C1 segment of cervical spinal cord (tissue), 14 donors: Measurements from ENCODE around the gene CNNM4.

Experiments
- DNase-seq, 14 donors: peaks; one replicate each; lab custom pipeline; 2025; lab: John Stamatoyannopoulos, UW

Gene CNNM4

DNA sequence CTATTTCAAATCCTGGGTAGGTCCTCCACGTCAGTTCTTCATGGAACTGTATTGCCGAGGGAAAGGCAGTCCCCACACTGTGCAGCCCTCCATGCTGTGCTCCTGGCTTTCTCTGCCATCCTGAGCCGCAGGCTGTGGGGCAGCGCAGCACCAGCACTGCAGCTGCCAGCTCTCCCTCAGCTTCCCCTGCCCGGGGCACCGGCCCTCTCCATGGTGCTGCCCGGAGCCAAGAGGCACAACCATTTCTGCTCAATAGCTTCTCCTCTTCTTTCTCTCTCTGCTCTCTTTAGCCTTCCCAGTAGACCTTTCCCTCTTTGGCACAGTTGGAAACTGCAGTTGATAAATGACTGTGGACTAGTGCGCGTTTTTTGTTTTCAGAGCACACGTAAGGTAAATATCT is 71.0 kb downstream of the CNNM4 start:
- peak in 2 of 14 donors; percentile 31 to 34 for DNase-seq

DNA sequence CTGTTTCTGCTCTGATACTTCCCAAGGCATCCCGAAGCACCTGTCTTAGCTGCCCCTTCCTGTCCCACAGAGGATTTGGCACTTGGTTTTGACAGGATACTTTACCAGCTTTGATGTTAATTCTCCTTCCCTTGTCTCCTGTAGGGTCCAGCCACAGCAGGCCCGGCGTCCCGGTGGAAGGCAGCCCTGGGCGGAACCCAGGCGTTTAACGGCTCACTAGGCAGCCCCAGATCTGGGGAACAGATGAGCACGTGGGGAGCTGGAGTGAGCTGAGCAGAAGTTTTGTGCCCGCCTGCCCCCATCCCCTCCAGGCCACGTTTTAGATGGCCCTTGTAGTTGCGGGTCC is 71.7 kb downstream of the CNNM4 start:
- DNase-seq: peak in 1 of 14 donors; percentile 37

DNA sequence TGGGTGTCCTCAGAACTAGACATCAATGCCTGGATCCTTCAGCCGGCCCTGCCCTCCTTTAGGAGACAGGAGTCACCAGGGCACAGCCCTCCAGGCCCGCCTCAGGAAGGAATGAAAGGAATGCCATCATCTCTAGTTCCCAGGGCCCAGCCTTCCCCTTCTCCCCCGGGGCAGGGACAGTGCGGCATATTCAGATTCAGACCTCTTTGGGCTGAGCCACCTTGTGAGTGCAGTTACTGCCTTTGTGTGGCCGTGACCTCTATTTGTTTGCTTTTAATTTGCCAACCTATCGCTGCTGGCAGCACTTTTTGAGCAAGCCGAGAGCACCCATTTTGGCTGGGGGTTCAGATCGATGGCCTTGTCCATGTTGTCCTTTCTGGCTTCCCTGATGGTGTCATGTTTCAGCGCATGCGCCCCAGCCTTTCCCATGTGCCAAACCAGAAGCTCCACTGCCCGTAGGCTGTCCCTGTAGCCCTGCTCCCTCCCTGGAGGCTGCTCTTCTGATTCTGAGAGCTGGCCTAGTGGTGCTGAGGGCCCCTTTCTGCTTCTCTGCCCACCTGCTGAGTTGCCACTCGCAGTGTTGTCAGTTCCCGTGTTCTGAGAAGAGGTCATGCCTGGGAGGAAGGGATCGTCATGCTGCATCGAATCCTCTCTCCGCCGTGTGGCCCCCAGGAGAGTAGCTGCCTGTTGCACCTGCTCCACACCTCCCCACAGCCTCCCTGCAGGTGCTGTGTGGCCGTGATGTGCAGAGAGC is 72.2 kb downstream of the CNNM4 start:
- peak in 1 of 14 donors; percentile 59 for DNase-seq

DNA sequence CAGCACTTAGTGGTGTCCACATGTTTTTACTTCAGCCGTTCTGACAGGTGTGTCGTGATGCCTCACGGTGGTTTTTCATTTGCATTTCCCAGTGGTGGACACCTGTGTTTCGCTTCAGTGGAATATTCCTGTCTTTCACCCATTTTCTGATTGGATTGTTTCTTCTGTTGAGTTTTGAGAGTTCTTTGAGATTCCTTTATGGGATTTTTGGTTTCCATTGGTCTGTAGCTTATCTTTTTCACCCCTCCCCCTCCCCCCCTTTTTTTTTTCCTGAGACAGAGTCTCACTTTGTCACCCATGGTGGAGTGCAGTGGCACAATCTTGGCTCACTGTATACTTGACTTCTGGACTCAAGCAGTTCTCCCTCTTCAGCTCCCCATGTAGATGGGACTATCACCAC is 75.1 kb downstream of the CNNM4 start:
- no peak for DNase-seq

DNA sequence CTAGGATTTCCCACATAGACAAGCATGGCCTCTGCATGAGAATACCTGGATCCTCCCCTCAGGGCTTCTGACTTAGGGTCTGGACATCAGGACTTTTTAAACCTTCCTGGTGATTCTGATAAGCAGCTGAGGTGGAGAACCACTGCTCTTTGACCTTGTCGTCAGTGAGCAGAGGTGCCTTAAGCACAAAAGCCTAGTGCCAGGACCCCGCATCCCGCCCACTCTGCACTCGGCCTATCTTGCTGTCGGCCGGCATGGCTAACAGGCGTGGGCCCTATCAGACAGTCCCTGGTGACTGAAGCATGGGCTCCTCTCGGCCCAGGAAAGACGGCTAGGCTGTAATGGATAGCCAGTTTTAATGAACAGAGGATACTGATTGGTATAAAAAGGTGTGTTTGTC is 76.9 kb downstream of the CNNM4 start:
- no peak for DNase-seq

DNA sequence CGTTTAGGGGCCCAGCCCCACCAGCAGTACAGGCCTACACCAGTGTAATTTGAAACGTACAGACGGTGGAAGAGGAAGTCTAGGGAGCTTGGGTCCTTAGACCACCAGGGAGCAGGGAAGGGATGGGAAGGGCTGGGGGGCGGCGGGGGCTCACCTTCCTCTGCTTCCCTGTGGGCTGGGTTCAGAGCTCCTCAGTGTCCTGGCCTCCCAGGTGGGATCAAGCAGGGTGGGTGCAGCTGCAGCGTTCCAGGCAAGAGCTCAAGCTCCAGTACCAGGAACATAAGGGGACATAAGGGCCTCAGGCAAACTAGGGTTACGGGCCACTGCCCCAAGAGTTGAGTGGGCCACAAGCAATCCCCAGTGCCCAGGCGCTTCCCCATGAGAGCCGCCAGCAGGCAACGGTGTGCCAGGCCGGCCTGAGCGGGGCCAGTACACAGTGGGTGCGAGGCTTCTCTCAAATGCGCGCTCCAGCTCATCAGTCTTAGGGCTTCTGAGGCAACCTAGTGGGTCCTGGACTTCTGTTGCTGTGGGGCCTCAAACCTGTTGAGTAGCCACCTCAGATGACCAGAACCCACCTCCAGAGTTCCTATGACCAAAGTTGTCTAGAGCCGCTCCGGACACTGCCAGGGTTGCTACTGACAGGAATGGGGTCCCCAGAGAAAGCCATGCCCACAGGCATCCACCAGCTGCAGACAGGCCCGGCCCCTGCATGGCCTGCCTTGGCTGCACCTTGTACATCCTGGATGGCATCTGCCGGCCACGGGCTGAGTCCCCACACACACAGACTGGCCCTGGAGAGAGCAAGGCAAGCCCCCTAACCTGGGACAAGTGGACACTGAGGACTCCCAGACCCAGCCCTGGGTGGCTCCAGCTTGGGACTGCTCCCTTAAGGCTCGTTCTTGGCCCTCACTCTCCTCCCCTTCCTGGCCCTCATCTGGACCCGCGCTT is 77.9 kb downstream of the CNNM4 start:
- DNase-seq: no peak

DNA sequence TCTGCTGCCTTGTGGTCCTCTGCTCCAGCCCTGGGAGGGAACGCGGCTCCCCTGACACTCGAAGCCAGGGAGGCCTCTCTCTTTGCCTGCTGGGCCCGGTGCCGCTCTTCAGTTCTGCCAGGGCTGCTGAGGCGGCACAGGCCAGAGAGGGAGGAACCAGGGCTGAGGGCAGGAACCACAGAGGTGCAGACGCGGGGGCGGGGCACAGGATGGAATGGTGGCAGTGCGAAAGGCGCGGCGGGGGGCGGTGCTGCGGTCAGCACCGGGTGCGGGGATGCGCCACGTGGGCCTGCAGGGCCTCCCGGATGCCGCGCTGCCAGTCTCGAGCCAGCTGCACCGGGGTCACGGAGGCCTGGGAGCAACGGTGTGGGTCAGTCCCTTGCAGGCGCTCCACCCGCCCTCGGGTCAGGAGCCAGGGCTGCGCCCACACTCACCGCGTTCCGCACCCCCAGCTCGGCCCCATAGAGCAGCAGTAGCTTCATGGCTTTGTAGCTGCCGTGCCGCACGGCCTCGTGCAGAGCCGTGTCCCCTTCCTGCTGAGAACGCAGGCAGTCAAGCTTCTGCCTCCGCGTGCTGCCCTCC is 78.7 kb downstream of the CNNM4 start:
- DNase-seq: no peak

DNA sequence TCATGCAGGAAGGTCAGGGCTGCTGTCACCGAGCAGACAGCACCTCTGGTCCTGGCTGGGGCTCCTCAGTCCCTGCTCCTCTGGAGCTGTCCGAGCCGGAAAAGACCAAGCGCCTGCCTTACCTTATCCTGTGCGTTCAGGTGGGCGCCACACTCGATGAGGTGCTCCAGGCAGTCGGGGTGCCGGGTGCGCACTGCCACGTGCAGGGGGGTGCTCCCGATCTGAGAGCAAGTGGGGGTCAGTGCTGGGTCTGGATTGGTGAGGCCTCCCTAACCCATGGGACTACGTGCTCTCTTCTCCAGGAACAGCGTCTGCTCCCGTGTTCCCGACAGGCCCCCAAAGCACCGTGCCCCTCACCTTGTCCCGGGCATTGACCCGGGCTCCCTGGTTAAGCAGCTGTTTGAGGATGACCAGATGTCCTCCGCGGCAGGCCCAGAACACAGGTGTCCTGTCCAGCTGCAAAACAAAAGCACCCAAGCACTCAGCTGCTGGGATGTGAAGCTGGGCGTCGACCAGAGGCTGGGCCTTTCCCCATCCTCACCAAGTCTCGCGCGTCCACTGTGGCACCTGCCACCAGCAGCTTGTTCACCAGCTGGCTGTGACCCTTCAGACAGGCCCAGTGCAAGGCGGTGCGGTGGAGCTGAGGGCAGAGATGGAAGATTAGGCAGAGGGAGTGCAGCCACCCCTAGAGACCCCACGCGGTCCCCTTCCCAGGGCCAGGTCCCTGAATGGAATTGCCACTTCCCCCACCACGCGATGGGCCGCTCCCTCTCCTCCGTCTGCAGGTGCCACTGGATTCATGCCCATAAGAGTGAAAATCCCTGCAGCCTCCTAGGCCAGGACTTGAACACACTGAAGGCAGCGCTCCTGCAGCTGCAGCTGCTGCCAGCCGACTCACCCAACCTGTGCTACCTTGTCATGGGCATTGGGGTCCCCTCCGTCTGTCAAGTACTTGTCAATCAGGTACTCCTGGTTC is 79.5 kb downstream of the CNNM4 start:
- DNase-seq: no peak

DNA sequence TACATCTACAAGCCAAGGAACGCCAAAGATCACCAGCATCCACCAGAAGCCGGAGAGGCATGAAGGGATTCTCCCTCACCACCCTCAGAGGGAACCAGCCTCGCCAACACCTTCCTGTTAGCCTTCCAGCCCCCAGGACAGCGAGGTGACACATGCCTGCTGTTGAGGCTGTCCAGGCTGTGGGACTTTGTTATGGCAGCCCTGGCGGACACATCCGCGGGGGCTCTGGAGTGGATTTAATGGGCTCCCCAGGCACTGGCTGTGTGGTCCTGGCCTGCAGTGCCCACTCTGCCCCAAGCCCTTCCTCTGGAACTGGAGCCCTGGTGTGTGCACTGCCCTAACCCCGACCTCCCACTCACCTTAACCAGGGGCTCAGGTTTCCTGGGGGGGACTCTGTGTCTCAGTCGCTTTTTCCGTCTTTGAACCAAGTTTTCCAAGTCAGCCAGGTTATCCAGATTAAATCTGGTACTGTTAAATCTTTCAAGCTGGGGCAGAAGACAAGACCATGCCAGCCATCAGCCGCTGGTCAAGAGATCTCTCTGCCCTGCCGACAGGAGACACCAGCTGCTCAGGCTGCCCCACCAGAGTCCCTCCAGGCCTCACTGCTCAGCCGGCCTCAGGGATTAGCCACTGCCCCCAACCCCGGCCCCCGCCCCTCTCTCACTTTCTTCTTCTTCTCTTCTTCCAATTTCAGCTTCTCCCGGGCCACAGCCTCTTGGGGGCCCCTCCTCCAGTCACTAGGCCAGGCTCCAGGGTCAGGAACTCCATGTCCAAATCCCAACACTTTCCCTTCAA is 81.2 kb downstream of the CNNM4 start:
- DNase-seq: no peak

DNA sequence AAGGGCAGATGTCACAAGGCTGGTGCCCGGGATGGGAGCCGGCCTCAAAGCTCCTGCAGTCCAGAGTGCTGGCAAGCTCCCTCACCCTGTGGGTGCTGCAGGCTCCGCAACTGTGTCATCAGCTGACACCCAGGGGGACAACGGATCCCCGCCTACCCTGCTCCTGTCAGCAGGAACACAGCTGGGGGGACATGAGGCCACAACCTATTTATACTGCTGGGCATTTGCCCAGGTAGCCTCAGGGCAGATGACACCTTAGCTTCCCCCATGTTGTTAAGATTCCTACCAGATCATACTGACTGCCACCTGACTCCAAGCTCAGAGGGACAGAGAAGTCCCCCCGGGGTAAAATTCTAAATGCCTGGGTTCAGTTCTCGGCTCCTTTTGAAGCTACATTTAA is 81.9 kb downstream of the CNNM4 start:
- DNase-seq: no peak

DNA sequence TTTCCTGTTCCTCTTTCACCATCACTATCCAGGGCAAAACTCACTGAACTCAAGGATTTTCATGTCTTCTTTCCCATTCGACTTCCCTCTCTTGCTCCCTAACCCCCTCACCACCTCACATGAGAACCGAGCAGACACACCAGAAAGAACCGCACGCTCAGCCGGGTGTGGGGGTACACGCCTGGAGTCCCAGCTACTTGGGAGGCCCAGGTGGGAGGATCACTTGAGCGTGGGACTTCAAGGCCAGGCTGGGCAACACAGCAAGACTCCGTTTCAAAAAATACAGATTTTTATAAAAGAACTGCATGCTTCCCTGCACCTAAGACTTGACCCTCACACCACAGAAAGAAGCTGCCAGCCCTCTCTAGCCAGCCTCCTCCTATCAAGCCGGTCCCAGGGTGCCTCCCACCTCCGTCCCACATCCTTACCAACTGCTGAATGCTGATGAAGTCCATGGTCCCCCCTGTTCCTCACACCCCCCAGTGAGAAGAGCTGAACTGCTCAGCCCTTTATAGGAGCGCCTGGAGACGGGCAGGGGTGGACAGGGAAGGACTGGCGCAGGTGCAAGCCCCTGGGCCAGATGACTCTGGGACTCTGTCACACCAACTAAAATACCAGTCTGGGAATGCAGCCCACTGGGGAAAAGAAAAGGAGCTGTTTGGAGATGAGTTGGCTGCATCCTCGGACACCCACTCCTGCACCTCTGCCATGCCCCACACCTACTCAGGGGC is 83.0 kb downstream of the CNNM4 start, which contains the start of gene ANKRD23:
ANKRD23 (minus strand) TSS at position 484 of the 731 bp plus-strand sequence; CDS start at position 455, 29 bp downstream.
- no peak for DNase-seq

DNA sequence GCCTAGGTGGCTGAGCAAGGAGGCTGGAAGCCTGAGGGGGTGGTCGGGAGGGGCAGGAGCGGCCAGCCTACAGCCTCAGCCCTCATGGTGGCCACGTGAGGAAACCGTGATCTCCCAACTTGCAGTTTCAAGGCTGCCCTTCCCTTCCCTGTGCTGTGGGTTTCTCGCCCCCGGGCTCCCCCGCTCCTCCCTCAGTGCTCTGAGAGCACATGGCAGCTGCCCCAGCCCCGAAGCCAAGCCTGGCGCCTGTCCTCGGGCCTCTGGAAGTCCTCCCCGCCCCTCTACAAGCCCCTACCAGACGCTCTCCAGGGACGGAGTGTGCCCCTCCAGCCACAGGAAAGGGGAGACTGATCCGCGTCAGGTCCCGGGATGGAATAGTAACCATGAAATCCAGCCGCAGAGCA is 83.7 kb downstream of the CNNM4 start:
- no peak for DNase-seq

DNA sequence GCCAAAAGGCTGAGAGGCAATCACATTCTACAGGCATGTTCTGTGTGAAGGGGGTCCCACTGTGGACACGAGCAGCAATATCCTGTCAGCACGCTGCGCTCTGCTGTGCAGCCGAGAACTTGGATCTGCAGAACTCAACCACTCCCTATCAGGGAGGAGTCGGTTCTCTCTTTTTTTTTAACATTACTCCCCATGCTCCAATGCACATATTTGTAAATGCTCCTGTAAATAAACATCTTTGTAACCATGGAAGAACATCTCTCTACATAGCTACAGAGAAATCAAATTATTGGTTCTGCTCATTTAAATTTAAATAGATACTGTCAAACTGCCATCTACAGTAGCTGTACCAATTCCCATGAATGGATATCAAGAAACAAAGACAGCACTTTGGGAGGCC is 86.1 kb downstream of the CNNM4 start:
- no peak for DNase-seq

DNA sequence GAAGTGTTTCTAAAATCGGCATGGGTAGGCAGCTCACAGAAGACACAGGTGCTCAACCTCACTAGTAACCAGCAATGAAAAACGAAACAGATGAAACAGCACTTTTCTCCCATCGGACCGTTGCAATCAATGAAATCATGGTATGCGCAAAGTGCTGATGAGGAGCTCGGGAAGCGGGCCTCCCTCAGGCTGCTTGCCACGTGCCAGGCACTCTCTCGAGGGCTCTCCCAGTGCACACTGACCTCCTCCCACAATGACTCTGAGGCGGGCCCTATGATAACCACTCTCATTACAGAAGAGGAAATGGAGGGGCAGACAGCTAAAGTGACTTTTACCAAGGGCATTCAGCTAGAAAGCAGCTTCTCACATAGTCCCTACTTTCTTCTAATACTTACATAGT is 86.9 kb downstream of the CNNM4 start:
- no peak for DNase-seq

DNA sequence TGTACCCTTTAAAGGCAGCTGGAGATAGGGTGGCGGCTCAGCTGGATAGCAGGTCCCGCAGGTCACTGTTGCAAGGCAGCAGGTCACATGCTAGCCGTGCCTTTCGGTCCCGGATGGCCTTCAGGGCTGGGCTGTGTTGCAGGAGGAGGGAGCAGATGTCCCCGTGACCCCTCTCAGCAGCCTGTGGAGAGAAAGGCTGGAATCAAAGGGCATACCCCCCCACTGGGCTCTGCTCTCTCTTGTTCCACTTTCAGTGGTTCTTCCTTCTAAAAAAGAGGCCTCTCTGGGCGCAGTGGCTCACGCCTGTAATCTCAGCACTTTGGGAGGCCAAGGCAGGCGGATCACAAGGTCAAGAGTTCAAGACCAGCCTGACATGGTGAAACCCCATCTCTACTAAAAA is 87.6 kb downstream of the CNNM4 start:
- DNase-seq: no peak

DNA sequence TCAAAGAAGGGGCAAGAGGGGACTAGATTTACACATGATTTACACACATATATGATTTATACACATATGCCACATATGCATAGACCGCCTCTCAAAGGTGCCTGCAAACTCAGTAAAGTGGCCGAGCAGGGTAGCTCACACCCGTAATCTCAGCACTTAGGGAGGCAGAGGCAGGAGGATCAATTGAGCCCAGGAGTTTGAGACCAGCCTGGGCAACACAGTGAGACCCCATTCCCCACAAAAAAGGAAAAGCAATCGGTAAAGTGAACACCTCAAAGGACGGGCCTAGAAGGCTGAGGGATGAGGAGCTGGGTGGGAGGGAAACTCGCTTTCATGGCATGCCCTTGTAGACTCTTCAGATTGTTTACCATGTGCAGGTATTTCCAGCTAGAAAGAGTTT is 92.0 kb downstream of the CNNM4 start:
- no peak for DNase-seq

DNA sequence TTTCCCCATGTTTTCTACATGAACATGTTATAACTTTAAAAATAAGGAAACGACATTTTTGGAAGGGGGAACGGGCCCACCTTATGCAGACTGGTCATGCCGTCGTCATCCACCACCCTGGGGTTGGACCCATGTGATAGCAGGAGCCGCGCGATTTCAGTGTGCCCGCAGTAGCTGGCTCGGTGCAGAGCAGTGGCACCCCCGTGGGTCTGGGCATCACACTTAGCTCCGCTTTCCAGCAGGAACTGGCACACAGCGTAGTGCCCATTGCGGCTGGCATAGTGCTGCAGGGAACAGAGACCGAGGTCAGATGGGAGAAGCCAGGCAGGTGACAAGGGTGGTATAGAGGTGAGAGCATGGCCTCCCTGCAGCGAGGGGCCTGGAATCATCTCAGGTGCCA is 92.6 kb downstream of the CNNM4 start:
- peak in 1 of 14 donors; percentile 83 for DNase-seq

DNA sequence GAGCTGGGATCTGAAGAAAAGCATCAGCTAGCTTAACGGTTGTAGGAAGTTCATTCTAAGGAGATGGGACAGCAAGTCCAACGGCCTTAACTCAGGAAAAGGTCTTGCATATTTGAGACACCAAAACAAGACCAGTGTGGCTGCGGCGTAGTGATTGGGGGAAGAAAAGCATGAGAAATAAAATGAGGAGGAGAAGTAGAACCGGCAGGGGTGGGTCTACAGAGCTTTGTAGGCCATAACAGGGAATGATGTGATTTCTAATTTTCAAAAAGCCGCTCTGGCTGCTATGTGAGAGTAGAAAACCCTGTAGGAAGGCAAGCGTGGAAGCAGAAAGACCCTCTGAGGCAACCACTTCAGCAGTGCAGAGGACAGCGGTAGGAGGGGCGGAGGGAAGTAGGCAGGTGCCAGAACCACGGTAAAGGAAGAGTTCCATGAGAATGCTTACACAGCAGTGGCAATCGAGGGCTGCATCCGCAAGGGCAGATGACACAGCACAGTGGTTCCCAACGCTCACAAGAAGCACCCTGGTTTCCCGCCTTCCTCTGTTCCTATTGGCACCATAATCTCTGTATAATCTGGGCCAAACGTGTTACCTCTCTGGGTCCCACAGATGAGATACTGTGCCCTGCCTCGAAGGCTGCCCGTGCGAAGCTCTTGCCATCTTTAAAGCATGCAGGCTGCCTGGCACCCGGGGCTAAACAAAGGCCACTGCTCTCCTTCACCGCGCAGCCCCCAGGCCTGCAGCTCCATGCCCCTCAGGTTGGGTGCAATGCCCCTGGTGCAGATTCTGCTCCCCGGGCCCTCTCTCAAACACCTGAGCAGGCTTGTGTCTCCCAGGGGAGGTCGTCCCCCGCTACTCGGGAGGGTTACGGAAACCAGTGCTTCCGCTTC is 96.3 kb downstream of the CNNM4 start:
- DNase-seq: peak in 2 of 14 donors; percentile 35 to 69
